WERI-Rb-1 (cell line): ENCODE data around the gene IFIT1.

Source experiments
- DNase-seq: peaks from one replicate; pipeline ENCODE4 v3.0.0-alpha.2; 2020
- H3K27ac ChIP-seq: fragments of 250-450 bp; sonication (Bioruptor Pico); 2 replicates; pipeline ENCODE4 v1.5.1; 2020; ENCODE audit warnings: mild to moderate bottlenecking, moderate library complexity
- H3K27me3 ChIP-seq: fragments of 250-450 bp; sonication (Bioruptor Pico); 2 replicates; pipeline ENCODE4 v1.5.1; 2021; ENCODE audit warnings: mild to moderate bottlenecking, low read depth, moderate library complexity; ENCODE audit not compliant: insufficient read depth, severe bottlenecking
- H3K36me3 ChIP-seq: fragments of 250-450 bp; sonication (Bioruptor Pico); 2 replicates; pipeline ENCODE4 v1.5.1; 2020; ENCODE audit warnings: mild to moderate bottlenecking, moderate library complexity
- H3K4me3 ChIP-seq: 2 replicates; pipeline ENCODE4 v1.5.1; 2011; ENCODE audit warnings: low read depth, mild to moderate bottlenecking, control low read depth, low read length
- H3K9me3 ChIP-seq: fragments of 250-450 bp; sonication (Bioruptor Pico); 2 replicates; pipeline ENCODE4 v1.5.1; 2021; ENCODE audit warnings: mild to moderate bottlenecking, moderate library complexity; ENCODE audit not compliant: severe bottlenecking
- CTCF ChIP-seq: IDR thresholded peaks from 2 replicates; pipeline ENCODE4 v1.5.1; 2011; ENCODE audit warnings: low read depth, mild to moderate bottlenecking, control low read depth, inconsistent platforms, low read length

Gene IFIT1

DNA sequence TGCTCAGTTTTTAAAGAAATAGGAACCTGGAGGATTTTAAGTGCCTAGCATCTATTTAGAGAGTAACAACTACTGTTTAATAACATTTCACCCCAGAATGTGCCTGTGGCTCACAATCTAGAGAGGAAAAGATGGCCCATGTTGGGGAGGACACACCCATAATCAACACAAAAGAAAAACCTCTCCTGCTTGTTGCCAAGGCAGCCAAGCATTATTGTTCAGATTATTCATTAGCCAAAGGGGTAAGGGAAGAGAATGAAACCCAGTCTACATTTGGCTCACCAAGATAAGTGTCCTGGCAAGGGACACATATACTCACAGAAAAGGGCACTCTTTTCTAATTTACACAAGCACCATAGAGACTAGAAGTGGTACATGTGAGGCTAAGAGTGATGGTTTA is 32.3 kb upstream of the IFIT1 start:
- no peak overlapping the region for H3K27ac ChIP-seq
- no peak for TF ChIP-seq CTCF
- no peaks in the 10 kb centered on the region for H3K9me3 ChIP-seq
- no peak overlapping the region for H3K4me3 ChIP-seq
- H3K27me3 ChIP-seq, result no peaks in the 10 kb centered on the region
- no peaks in the 10 kb centered on the region for H3K36me3 ChIP-seq
- no peak for DNase-seq

GRCh38 chr10:89362929-89363328 is 29.5 kb upstream of the IFIT1 start:
- H3K9me3 ChIP-seq, result no peaks in the 10 kb centered on the region
- H3K27ac ChIP-seq, result no peak overlapping the region
- DNase-seq, result no peak
- no peaks in the 10 kb centered on the region for H3K27me3 ChIP-seq
- H3K4me3 ChIP-seq, result no peak overlapping the region
- H3K36me3 ChIP-seq, result no peaks in the 10 kb centered on the region
- no peak for TF ChIP-seq CTCF

GRCh38 chr10:89363729-89364442 is 28.5 kb upstream of the IFIT1 start:
- H3K9me3 ChIP-seq, result no peaks in the 10 kb centered on the region
- no peak for TF ChIP-seq CTCF
- DNase-seq, result no peak

DNA sequence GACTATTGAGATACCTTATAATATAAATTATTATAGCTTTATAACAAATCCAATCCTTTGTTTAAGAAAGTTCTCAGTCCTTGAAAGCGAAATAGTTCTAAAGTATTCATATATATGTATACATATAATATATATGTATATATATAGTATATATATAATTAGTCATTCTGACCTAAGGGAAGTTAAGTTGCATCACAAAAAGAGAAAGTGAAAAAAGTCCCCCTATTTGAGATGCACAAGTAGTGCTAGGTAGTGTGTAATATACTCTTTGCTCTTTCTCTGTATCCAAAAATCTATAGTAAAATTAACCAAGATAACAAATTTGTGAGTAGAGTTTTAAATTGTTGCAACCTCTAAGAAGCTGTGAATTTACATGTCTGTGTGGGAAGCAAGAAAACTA is 27.9 kb upstream of the IFIT1 start:
- Histone ChIP-seq H3K4me3 (no peak overlapping the region), H3K9me3 (no peaks in the 10 kb centered on the region), H3K27me3 (no peaks in the 10 kb centered on the region), H3K36me3 (no peaks in the 10 kb centered on the region), H3K27ac (no peak overlapping the region)
- DNase-seq, result no peak
- no peak for TF ChIP-seq CTCF

More at GRCh38 chr10:89363729-89364442, 28.5 kb upstream of the IFIT1 start:
- H3K27me3 ChIP-seq, result no peaks in the 10 kb centered on the region
- no peaks in the 10 kb centered on the region for H3K36me3 ChIP-seq
- no peak overlapping the region for H3K27ac ChIP-seq
- H3K4me3 ChIP-seq, result no peak overlapping the region

GRCh38 chr10:89367529-89367928 is 24.9 kb upstream of the IFIT1 start:
- Histone ChIP-seq H3K36me3 (no peaks in the 10 kb centered on the region), H3K27me3 (no peaks in the 10 kb centered on the region), H3K27ac (no peak overlapping the region), H3K4me3 (no peak overlapping the region), H3K9me3 (no peaks in the 10 kb centered on the region)
- no peak for DNase-seq
- TF ChIP-seq CTCF, result no peak

GRCh38 chr10:89368129-89368528 is 24.3 kb upstream of the IFIT1 start:
- Histone ChIP-seq H3K4me3 (no peak overlapping the region), H3K9me3 (no peaks in the 10 kb centered on the region), H3K27ac (no peak overlapping the region), H3K36me3 (no peaks in the 10 kb centered on the region), H3K27me3 (no peaks in the 10 kb centered on the region)
- no peak for DNase-seq
- TF ChIP-seq CTCF, result no peak
